Gastrocnemius medialis (tissue), 4 donors: ENCODE measurements around the gene CYP26A1.

Experiments
- POLR2A ChIP-seq, 2 donors: fragments of 450-650 bp; IDR thresholded peaks; one replicate each; pipeline ENCODE4 v1.6.1; 2017; ENCODE audit warnings: antibody characterized with exemption in 2 of 2, mild to moderate bottlenecking in 2 of 2, moderate library complexity in 2 of 2
- TF ChIP-seq, protein P1 (sequence below), 5 experiments: fragments of 450-650 bp in 3 of 5; fragments of 200-600 bp in 2 of 5; sonication (generic) in 2 of 5; IDR thresholded peaks in 4 of 5; conservative IDR thresholded peaks in 1 of 5; 1 replicate in 4 of 5; 2 replicates in 1 of 5; pipeline ENCODE4 v1.5.1; 2016 to 2019; ENCODE audit warnings: antibody characterized with exemption in 5 of 5, mild to moderate bottlenecking in 3 of 5, moderate library complexity in 3 of 5

DNA sequence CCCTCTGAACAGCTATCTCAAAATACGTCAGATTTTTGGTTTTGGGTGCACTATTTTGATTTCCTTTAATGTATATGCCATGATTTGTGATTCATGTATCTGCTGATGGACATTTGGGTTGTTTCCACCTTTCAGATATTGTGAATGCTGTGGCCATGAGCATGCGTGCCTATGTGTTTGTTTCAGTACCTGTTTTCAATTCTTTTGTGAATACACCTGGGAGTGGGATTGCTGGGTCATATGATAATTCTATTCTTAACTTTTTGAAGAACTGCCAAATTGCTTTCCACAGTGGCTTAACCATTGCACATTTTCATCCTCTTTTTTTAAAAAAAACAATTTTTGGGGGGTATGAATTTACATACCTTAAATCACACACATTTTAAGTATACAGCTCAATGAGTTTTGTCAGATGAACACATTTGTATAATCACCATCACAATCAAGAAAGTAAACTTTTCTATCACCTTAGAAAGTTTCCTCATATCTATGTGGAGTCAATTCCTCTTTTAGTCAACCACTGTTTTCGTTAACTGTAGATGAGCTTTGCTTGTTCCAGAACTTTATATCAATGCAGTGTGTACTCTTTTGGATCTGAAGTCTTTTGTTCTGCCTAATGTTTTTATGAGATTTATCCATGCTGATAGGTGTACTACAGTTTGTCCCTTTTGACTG lies 36.9 kb downstream of the CYP26A1 start:
- TF ChIP-seq, protein P1, sequence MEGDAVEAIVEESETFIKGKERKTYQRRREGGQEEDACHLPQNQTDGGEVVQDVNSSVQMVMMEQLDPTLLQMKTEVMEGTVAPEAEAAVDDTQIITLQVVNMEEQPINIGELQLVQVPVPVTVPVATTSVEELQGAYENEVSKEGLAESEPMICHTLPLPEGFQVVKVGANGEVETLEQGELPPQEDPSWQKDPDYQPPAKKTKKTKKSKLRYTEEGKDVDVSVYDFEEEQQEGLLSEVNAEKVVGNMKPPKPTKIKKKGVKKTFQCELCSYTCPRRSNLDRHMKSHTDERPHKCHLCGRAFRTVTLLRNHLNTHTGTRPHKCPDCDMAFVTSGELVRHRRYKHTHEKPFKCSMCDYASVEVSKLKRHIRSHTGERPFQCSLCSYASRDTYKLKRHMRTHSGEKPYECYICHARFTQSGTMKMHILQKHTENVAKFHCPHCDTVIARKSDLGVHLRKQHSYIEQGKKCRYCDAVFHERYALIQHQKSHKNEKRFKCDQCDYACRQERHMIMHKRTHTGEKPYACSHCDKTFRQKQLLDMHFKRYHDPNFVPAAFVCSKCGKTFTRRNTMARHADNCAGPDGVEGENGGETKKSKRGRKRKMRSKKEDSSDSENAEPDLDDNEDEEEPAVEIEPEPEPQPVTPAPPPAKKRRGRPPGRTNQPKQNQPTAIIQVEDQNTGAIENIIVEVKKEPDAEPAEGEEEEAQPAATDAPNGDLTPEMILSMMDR (IDR thresholded peaks at IDR 0.05 in 4 of 5, conservative IDR thresholded peaks at IDR 0.05 in 1 of 5), result no peak
- no peak for TF ChIP-seq POLR2A (IDR thresholded peaks at IDR 0.05)
